ENCODE measurements around the gene DUSP22. TPM values are rescaled to one million over a fixed set of nuclear protein-coding genes. Genes with fewer than 3 reads are reported as not detected.

DUSP22 gene
- total RNA-seq, 2 donors from 2014 or later = 33.5 to 35.4 TPM

DNA sequence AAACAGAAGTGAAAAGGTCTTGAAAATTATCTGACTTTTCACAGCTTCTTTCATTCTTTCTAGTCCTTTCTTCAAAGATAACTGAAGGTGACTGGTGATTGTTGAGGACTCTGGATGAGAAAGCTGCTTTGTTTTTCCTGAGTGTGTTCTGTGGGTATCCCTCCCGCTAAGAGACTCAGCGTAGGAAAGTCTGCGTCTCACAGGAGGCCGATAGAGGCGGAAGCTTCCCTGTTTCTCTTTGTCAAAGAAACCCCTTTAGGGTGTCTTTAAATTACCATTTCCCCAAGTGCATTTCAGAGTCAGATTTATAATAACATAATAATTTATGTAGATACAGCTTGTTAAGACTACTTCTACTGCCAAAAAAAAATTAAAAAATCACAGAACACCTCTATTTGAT lies 68.1 kb downstream of the DUSP22 start:
- H3K36me3 ChIP-seq (ENCODE audit: control insufficient read depth, insufficient read depth, low read length) = no peaks in the 10 kb centered on the region
- no peaks in the 10 kb centered on the region for H3K27me3 Mint-ChIP-seq (ENCODE audit: insufficient read depth)
- TF ChIP-seq, protein P1, sequence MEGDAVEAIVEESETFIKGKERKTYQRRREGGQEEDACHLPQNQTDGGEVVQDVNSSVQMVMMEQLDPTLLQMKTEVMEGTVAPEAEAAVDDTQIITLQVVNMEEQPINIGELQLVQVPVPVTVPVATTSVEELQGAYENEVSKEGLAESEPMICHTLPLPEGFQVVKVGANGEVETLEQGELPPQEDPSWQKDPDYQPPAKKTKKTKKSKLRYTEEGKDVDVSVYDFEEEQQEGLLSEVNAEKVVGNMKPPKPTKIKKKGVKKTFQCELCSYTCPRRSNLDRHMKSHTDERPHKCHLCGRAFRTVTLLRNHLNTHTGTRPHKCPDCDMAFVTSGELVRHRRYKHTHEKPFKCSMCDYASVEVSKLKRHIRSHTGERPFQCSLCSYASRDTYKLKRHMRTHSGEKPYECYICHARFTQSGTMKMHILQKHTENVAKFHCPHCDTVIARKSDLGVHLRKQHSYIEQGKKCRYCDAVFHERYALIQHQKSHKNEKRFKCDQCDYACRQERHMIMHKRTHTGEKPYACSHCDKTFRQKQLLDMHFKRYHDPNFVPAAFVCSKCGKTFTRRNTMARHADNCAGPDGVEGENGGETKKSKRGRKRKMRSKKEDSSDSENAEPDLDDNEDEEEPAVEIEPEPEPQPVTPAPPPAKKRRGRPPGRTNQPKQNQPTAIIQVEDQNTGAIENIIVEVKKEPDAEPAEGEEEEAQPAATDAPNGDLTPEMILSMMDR (conservative IDR thresholded peaks at IDR 0.05) = no peak
- no peak overlapping the region for H3K27ac Mint-ChIP-seq
- H3K9ac ChIP-seq (ENCODE audit: extremely low read depth, low read length, poor library complexity, severe bottlenecking) = no peak overlapping the region
- no peaks in the 10 kb centered on the region for H3K4me1 ChIP-seq (ENCODE audit: control insufficient read depth, insufficient read depth, low read length)
- H3K9me3 Mint-ChIP-seq = peaks cover 95% of the 10 kb centered on the region
- H3K4me1 Mint-ChIP-seq = no peaks in the 10 kb centered on the region
- H3K36me3 Mint-ChIP-seq (ENCODE audit: low read depth) = peaks cover 4% of the 10 kb centered on the region
- no peak overlapping the region for H3K4me3 Mint-ChIP-seq
- WGBS, 2 experiments (ENCODE audit: insufficient coverage in 1 of 2, insufficient read length in 1 of 2) = 83 to 93% methylated on average over 4 to 5 of the region's 5 CpGs
- no peak for DNase-seq
- H3K4me3 ChIP-seq (ENCODE audit: low read length) = no peak overlapping the region
- H3K27ac ChIP-seq (ENCODE audit: low read depth, low read length) = no peak overlapping the region
- peaks cover 27% of the 10 kb centered on the region for H3K9me3 ChIP-seq (ENCODE audit: control insufficient read depth, low read length)
- H3K27me3 ChIP-seq (ENCODE audit: control insufficient read depth, insufficient read depth, low read length, poor library complexity, severe bottlenecking) = no peaks in the 10 kb centered on the region

DNA sequence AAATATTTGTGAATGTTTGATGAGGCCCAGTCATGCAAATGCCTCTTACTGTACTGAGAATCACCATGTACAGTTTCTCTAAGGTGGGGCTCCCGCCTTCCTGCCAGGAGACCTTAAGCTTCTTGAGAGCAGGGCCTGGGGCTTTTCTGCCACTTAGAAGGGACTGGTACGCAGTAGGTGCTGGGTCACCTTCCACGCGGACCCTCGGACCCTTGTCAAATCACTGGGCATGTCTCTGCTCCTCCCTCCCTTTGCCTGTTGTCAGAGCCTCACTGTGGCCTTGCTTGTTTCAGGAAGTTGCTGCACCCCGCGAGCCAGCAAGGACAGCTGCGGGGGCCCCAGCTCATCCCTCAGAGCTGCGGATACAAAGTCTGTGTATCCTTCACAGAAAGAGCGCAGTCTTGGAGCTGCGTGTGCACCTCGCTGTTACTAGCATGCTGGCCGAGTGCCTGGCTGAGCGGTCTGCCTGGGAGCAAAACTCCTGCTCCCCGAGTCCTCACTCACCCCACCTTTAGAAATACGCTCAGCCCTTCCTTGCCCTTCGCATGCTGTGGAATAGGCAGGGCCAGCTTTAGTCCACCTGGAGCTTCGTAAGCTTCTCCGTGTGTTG lies 68.6 kb downstream of the DUSP22 start:
- DNase-seq = no peak
- 85 to 87% methylated on average over 19 of the region's 19 CpGs for WGBS, 2 experiments (ENCODE audit: insufficient coverage in 1 of 2, insufficient read length in 1 of 2)
- peaks cover 95% of the 10 kb centered on the region for H3K9me3 Mint-ChIP-seq
- H3K36me3 ChIP-seq (ENCODE audit: control insufficient read depth, insufficient read depth, low read length) = no peaks in the 10 kb centered on the region
- no peak overlapping the region for H3K4me3 ChIP-seq (ENCODE audit: low read length)
- H3K4me1 ChIP-seq (ENCODE audit: control insufficient read depth, insufficient read depth, low read length) = no peaks in the 10 kb centered on the region
- H3K27me3 ChIP-seq (ENCODE audit: control insufficient read depth, insufficient read depth, low read length, poor library complexity, severe bottlenecking) = no peaks in the 10 kb centered on the region
- TF ChIP-seq, protein P1 (conservative IDR thresholded peaks at IDR 0.05) = no peak
- H3K27me3 Mint-ChIP-seq (ENCODE audit: insufficient read depth) = no peaks in the 10 kb centered on the region
- no peak overlapping the region for H3K27ac ChIP-seq (ENCODE audit: low read depth, low read length)
- H3K4me1 Mint-ChIP-seq = no peaks in the 10 kb centered on the region
- H3K9me3 ChIP-seq (ENCODE audit: control insufficient read depth, low read length) = peaks cover 27% of the 10 kb centered on the region
- H3K36me3 Mint-ChIP-seq (ENCODE audit: low read depth) = peaks cover 4% of the 10 kb centered on the region
- H3K4me3 Mint-ChIP-seq = no peak overlapping the region
- no peak overlapping the region for H3K27ac Mint-ChIP-seq
- no peak overlapping the region for H3K9ac ChIP-seq (ENCODE audit: extremely low read depth, low read length, poor library complexity, severe bottlenecking)

DNA sequence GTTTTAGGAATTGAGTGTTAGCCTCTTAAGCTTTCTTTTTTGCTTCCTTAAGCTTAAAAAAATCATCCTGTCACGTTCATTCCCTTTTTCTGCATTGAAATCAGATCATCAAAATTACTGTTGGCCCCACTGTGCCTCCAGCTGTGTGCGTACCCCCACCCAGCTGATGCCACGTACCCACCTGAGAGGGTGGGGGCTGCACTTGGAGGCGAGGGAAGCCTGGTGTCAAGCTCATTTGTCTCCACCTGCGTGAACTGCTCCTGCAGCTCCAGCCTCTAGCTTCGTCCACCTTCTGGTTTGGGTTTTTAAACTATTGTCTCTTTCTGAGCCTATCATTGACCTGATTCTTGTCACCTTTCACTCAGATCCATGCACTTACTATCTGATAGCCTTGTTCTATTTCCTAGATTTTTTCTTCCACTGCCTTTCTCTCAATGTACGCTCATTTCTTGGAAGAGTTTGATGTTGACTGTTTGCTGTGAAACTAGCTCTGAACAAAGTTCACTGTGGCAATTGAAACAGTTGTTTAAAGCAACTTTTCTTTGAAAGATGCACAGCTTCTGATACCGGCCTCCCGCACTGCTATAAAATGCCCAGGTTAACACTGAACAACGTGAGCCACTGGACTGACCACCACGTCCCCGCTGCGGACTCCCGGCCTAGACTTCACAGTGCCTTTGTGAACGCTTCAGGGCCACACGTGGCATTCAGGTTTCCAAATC lies 69.3 kb downstream of the DUSP22 start:
- H3K4me1 ChIP-seq (ENCODE audit: control insufficient read depth, insufficient read depth, low read length) = no peaks in the 10 kb centered on the region
- Mint-ChIP-seq H3K4me1 (peaks cover 3% of the 10 kb centered on the region), H3K4me3 (no peak overlapping the region), H3K36me3 (ENCODE audit: low read depth) (peaks cover 4% of the 10 kb centered on the region), H3K9me3 (peaks cover 93% of the 10 kb centered on the region), H3K27ac (no peak overlapping the region), H3K27me3 (ENCODE audit: insufficient read depth) (no peaks in the 10 kb centered on the region)
- DNase-seq = no peak
- peaks cover 27% of the 10 kb centered on the region for H3K9me3 ChIP-seq (ENCODE audit: control insufficient read depth, low read length)
- TF ChIP-seq, protein P1 (conservative IDR thresholded peaks at IDR 0.05) = no peak
- no peaks in the 10 kb centered on the region for H3K27me3 ChIP-seq (ENCODE audit: control insufficient read depth, insufficient read depth, low read length, poor library complexity, severe bottlenecking)
- H3K36me3 ChIP-seq (ENCODE audit: control insufficient read depth, insufficient read depth, low read length) = no peaks in the 10 kb centered on the region
- no peak overlapping the region for H3K4me3 ChIP-seq (ENCODE audit: low read length)
- H3K27ac ChIP-seq (ENCODE audit: low read depth, low read length) = no peak overlapping the region
- WGBS, 2 experiments (ENCODE audit: insufficient coverage in 1 of 2, insufficient read length in 1 of 2) = 88 to 90% methylated on average over 14 to 16 of the region's 16 CpGs
- H3K9ac ChIP-seq (ENCODE audit: extremely low read depth, low read length, poor library complexity, severe bottlenecking) = no peak overlapping the region
